HCT116 (cell line): ENCODE data around the gene CGN.

Experiments used
- CBX3 ChIP-seq: IDR thresholded peaks from 2 replicates; pipeline ENCODE4 v1.6.1; 2012; ENCODE audit warnings: low read depth
- CEBPB ChIP-seq: IDR thresholded peaks from 2 replicates; pipeline ENCODE4 v1.6.1; 2012; ENCODE audit warnings: low read depth
- EZH2phosphoT487 ChIP-seq: fragments of 200-600 bp; IDR thresholded peaks from 2 replicates; pipeline ENCODE4 v1.6.1; 2018; ENCODE audit warnings: antibody characterized with exemption, borderline replicate concordance
- JUND ChIP-seq: IDR thresholded peaks from 2 replicates; pipeline ENCODE4 v1.6.1; 2012
- POLR2A ChIP-seq: IDR thresholded peaks from 2 replicates; pipeline ENCODE4 v1.7.0; 2011; ENCODE audit warnings: borderline replicate concordance; ENCODE audit not compliant: insufficient read depth, insufficient read length; ENCODE audit errors: extremely low read depth
- POLR2AphosphoS5 ChIP-seq: IDR thresholded peaks from 2 replicates; pipeline ENCODE4 v1.6.1; 2011; ENCODE audit warnings: mild to moderate bottlenecking, low read depth, low read length, moderate library complexity
- RAD21 ChIP-seq: IDR thresholded peaks from 2 replicates; pipeline ENCODE4 v1.6.1; 2012; ENCODE audit warnings: low read depth, mild to moderate bottlenecking
- SP1 ChIP-seq: IDR thresholded peaks from 2 replicates; pipeline ENCODE4 v1.6.1; 2012; ENCODE audit warnings: low read depth
- YY1 ChIP-seq: IDR thresholded peaks from 2 replicates; pipeline ENCODE4 v1.6.1; 2011; ENCODE audit warnings: low read length, low read depth, moderate library complexity, mild to moderate bottlenecking; ENCODE audit not compliant: insufficient replicate concordance; ENCODE audit errors: extremely low read depth
- ZFX ChIP-seq: fragments of 450-650 bp; IDR thresholded peaks from 2 replicates; pipeline ENCODE4 v1.6.1; 2017
- ZNF274 ChIP-seq: fragments of 200-500 bp; sonication (Bioruptor generic); IDR thresholded peaks from 2 replicates; pipeline ENCODE4 v1.6.1; 2014; ENCODE audit warnings: mild to moderate bottlenecking, low read depth, low read length, inconsistent platforms
- TF ChIP-seq, protein P1 (sequence below), 3 experiments: fragments of 200-600 bp in 1 of 3; sonication (generic) in 1 of 3; IDR thresholded peaks in 2 of 3; conservative IDR thresholded peaks in 1 of 3; 2 replicates each; pipeline ENCODE4 v1.5.1; 2012 to 2017; ENCODE audit warnings: low read depth in 2 of 3, low read length in 2 of 3, antibody characterized with exemption in 1 of 3, borderline replicate concordance in 1 of 3, control low read depth in 1 of 3, mild to moderate bottlenecking in 1 of 3, mixed read lengths in 1 of 3, mixed run types in 1 of 3, moderate library complexity in 1 of 3; ENCODE audit not compliant: insufficient read depth in 1 of 3
- TF ChIP-seq, protein P2 (sequence below): IDR thresholded peaks from 2 replicates; pipeline ENCODE4 v1.6.1; 2012
- TF ChIP-seq, protein P3 (sequence below): IDR thresholded peaks from 2 replicates; pipeline ENCODE4 v1.6.1; 2012

DNA sequence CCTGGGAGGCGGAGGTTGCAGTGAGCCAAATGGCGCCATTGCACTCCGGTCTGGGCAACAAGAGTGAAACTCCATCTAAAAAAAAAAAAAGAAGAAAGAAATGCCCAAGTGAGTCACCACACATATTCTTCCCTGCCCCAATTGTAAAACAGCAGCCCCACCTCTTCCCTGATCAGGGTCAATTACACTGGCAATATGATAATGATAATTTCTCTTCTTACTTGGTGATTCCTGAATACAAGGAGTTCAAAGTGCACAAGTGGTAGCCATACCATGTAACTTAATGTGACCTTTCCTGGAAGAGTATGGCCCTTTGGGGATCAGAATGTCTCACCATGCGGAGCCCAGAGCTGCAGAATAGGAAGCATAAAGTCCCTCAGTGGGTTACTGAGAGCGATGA, 11.8 kb upstream of the CGN start:
- TF ChIP-seq, protein P1, sequence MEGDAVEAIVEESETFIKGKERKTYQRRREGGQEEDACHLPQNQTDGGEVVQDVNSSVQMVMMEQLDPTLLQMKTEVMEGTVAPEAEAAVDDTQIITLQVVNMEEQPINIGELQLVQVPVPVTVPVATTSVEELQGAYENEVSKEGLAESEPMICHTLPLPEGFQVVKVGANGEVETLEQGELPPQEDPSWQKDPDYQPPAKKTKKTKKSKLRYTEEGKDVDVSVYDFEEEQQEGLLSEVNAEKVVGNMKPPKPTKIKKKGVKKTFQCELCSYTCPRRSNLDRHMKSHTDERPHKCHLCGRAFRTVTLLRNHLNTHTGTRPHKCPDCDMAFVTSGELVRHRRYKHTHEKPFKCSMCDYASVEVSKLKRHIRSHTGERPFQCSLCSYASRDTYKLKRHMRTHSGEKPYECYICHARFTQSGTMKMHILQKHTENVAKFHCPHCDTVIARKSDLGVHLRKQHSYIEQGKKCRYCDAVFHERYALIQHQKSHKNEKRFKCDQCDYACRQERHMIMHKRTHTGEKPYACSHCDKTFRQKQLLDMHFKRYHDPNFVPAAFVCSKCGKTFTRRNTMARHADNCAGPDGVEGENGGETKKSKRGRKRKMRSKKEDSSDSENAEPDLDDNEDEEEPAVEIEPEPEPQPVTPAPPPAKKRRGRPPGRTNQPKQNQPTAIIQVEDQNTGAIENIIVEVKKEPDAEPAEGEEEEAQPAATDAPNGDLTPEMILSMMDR (IDR thresholded peaks at IDR 0.05 in 2 of 3, conservative IDR thresholded peaks at IDR 0.05 in 1 of 3; ENCODE audit: borderline replicate concordance in 1 of 3, insufficient read depth in 1 of 3, low read depth in 2 of 3, low read length in 2 of 3), result no peak
- TF ChIP-seq POLR2A (no peak), RAD21 (no peak), JUND (no peak), POLR2AphosphoS5 (no peak), CBX3 (no peak), SP1 (no peak), ZNF274 (no peak), YY1 (no peak), ZFX (no peak), EZH2phosphoT487 (no peak), CEBPB (no peak)
- TF ChIP-seq, protein P2, sequence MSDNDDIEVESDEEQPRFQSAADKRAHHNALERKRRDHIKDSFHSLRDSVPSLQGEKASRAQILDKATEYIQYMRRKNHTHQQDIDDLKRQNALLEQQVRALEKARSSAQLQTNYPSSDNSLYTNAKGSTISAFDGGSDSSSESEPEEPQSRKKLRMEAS, result no peak
- TF ChIP-seq, protein P3, sequence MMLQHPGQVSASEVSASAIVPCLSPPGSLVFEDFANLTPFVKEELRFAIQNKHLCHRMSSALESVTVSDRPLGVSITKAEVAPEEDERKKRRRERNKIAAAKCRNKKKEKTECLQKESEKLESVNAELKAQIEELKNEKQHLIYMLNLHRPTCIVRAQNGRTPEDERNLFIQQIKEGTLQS, result no peak
